DND-41 (cell line): ENCODE data around the gene KMT2B.

Experiments
- ATAC-seq: fragments of 200-7000 bp; cut with Tn5 transposase; 3 replicates; pipeline ENCODE4 v1.9.1; 2021; ENCODE audit warnings: low read depth; ENCODE audit not compliant: insufficient read depth
- DNase-seq: peaks from one replicate; pipeline ENCODE4 v3.0.0-alpha.2; 2020
- H2AFZ ChIP-seq: 2 replicates; pipeline ENCODE4 v1.6.0; 2012; ENCODE audit warnings: low read depth, low read length
- H3K27ac ChIP-seq: 2 replicates; pipeline ENCODE4 v1.5.1; 2012; ENCODE audit warnings: low read length, inconsistent platforms
- H3K27me3 ChIP-seq: fragments of 200-600 bp; sonication (generic); 2 replicates; pipeline ENCODE4 v1.6.0; 2012; ENCODE audit warnings: low read length, mild to moderate bottlenecking, inconsistent platforms; ENCODE audit not compliant: insufficient read depth, poor library complexity
- H3K36me3 ChIP-seq: 2 replicates; pipeline ENCODE4 v1.5.1; 2012; ENCODE audit warnings: low read length, inconsistent platforms; ENCODE audit not compliant: insufficient read depth
- H3K4me1 ChIP-seq: 2 replicates; pipeline ENCODE4 v1.5.1; 2012; ENCODE audit warnings: mild to moderate bottlenecking, low read length; ENCODE audit not compliant: insufficient read depth
- H3K4me2 ChIP-seq: 2 replicates; pipeline ENCODE4 v1.6.0; 2012; ENCODE audit warnings: mild to moderate bottlenecking, moderate library complexity, low read length, inconsistent platforms; ENCODE audit not compliant: insufficient read depth
- H3K4me3 ChIP-seq, 2 experiments: fragments of 200-600 bp in 1 of 2; shearing (Covaris generic) in 1 of 2; 2 replicates each; pipeline ENCODE4 v1.5.1; 2012 to 2016; ENCODE audit warnings: inconsistent platforms in 2 of 2, low read length in 2 of 2, mild to moderate bottlenecking in 2 of 2, low read depth in 1 of 2, moderate library complexity in 1 of 2
- H3K79me2 ChIP-seq: 2 replicates; pipeline ENCODE4 v1.6.0; 2012; ENCODE audit warnings: low read length, inconsistent platforms; ENCODE audit not compliant: insufficient read depth
- H3K9ac ChIP-seq: 2 replicates; pipeline ENCODE4 v1.6.0; 2012; ENCODE audit warnings: low read depth, mild to moderate bottlenecking, inconsistent platforms, low read length, moderate library complexity
- H3K9me3 ChIP-seq: 2 replicates; pipeline ENCODE4 v1.5.1; 2012; ENCODE audit warnings: low read length, moderate library complexity, mild to moderate bottlenecking, inconsistent platforms; ENCODE audit not compliant: insufficient read depth, severe bottlenecking
- H4K20me1 ChIP-seq: 2 replicates; pipeline ENCODE4 v1.6.0; 2012; ENCODE audit warnings: low read length; ENCODE audit not compliant: insufficient read depth
- EZH2 ChIP-seq: IDR thresholded peaks from 3 replicates; pipeline ENCODE4 v1.6.1; 2012; ENCODE audit warnings: borderline replicate concordance, low read depth, mild to moderate bottlenecking, moderate library complexity, low read length, inconsistent platforms; ENCODE audit not compliant: severe bottlenecking
- TF ChIP-seq, protein P1 (sequence below): IDR thresholded peaks from 2 replicates; pipeline ENCODE4 v1.5.1; 2012; ENCODE audit warnings: borderline replicate concordance, low read length, moderate library complexity, mild to moderate bottlenecking; ENCODE audit not compliant: poor library complexity, severe bottlenecking; ENCODE audit errors: extremely low read depth

The KMT2B gene

DNA sequence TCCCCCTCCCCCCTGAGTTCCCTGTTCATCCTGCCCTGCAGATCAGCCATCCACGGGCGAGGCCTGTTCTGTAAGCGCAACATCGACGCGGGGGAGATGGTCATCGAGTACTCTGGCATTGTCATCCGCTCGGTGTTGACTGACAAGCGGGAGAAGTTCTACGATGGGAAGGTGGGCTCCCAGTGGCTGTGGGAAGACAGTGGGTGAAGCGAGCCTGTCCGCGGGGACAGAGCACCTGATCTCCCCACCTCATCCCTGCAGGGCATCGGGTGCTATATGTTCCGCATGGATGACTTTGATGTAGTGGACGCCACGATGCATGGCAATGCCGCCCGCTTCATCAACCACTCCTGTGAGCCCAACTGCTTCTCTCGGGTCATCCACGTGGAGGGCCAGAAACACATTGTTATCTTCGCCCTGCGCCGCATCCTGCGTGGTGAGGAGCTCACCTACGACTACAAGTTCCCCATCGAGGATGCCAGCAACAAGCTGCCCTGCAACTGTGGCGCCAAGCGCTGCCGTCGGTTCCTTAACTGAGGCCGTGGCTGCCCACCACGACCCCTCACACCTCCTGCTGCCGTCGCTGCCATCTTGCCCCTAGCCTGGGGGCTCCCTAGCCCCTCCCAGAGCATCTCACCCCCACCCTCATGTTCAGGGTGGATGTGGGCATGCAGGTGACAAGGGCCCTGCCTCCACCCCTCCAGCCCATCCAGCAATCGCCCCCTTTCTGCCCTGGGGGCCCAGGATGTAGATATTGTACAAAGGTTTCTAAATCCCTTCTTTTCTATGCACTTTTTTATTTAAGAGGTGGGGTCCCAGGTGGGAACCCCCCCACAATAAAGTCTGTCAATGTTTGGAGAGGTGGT is 20.5 kb downstream of the KMT2B start:
- Histone ChIP-seq H2AFZ (no peak overlapping the region), H3K4me1 (peaks cover 36% of the 10 kb centered on the region), H3K79me2 (no peaks in the 10 kb centered on the region), H3K4me3 (no peak overlapping the region), H3K9ac (no peak overlapping the region), H4K20me1 (peaks cover 19% of the 10 kb centered on the region; the same call in 1 of the 2 replicates), H3K27ac (no peak overlapping the region), H3K4me2 (no peak overlapping the region), H3K36me3 (peaks cover 64% of the 10 kb centered on the region), H3K27me3 (no peaks in the 10 kb centered on the region), H3K9me3 (no peaks in the 10 kb centered on the region)
- no peak for TF ChIP-seq EZH2
- no peak for DNase-seq
- ATAC-seq = no peak

DNA sequence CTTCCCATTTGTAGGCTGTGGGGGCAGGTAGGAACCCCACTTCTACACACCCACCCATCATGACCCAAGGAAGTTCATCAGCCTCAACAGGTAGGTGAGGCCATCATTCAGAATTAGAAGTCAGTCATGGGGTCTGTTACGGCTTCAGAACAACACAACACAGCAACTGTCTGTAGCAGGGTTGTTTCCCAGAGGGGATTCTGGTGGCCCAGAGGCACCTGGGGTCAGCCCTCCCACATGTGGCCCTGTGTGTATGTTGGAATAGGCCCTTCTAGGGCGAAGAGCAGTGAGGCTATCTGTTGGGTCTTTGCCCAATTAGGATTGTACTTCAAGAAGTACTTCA is 21.1 kb downstream of the KMT2B start:
- Histone ChIP-seq H2AFZ (no peak overlapping the region), H3K4me1 (peaks cover 39% of the 10 kb centered on the region), H3K36me3 (peaks cover 60% of the 10 kb centered on the region), H3K27me3 (no peaks in the 10 kb centered on the region), H3K4me3 (no peak overlapping the region), H3K9ac (no peak overlapping the region), H3K27ac (no peak overlapping the region), H4K20me1 (peaks cover 13% of the 10 kb centered on the region; the same call in 1 of the 2 replicates), H3K9me3 (no peaks in the 10 kb centered on the region), H3K79me2 (0 out of 2 replicates have a peak, but pooled peaks cover 3% of the 10 kb centered on the region), H3K4me2 (no peak overlapping the region)
- no peak for ATAC-seq
- no peak for DNase-seq
- TF ChIP-seq, protein P1, sequence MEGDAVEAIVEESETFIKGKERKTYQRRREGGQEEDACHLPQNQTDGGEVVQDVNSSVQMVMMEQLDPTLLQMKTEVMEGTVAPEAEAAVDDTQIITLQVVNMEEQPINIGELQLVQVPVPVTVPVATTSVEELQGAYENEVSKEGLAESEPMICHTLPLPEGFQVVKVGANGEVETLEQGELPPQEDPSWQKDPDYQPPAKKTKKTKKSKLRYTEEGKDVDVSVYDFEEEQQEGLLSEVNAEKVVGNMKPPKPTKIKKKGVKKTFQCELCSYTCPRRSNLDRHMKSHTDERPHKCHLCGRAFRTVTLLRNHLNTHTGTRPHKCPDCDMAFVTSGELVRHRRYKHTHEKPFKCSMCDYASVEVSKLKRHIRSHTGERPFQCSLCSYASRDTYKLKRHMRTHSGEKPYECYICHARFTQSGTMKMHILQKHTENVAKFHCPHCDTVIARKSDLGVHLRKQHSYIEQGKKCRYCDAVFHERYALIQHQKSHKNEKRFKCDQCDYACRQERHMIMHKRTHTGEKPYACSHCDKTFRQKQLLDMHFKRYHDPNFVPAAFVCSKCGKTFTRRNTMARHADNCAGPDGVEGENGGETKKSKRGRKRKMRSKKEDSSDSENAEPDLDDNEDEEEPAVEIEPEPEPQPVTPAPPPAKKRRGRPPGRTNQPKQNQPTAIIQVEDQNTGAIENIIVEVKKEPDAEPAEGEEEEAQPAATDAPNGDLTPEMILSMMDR = no peak
- TF ChIP-seq EZH2 = no peak

DNA sequence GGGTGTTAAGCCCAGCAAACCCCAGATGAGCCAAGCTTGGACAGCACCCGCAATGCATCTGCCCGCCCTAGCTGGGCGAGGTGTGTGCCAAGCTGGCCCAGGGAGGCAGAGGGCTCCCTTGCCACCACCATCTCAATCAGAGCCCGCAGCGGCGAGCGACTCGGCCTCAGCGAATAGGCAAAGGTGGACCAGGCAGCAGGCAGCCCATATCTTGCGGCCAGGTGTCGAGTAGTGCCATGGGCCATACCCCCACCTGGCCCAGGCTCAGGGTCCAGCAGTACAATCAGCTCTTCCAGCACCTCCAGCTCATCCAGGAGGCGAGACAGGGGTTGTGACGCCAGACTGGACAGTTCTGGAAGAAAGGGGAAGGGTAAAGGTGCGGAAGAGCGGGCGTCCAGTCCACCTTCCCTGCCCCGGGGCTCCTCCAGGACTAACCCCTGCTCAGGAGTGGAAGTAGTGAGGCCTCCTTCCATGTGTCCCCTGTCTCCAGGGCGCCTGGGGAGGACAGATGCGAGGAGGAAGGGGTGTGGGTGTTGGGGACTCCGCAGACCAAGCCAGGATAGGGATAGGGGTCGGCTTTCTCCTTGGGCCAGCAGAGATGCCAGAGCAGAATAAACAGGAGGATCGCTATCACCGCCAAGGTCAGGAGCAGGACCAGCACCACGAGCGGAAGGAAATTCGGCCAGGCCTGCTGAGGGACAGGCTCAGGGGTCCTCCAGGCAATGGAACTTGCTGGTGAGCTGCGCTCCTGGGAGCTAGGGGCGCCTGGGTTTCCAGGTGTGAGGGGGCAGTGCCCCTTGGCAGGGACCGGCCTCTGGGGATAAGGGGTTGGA is 21.7 kb downstream of the KMT2B start:
- Histone ChIP-seq H3K27me3 (no peaks in the 10 kb centered on the region), H4K20me1 (0 out of 2 replicates have a peak, but pooled peaks cover 6% of the 10 kb centered on the region), H3K36me3 (peaks cover 57% of the 10 kb centered on the region), H2AFZ (no peak overlapping the region), H3K9ac (peak overlapping the region; percentile 68), H3K79me2 (peaks cover 9% of the 10 kb centered on the region; the same call in 1 of the 2 replicates), H3K9me3 (no peaks in the 10 kb centered on the region), H3K4me3 (peak overlapping the region; percentile 77 to 88; a peak in 3 of 4 replicates), H3K27ac (peak overlapping the region; percentile 64), H3K4me1 (peaks cover 46% of the 10 kb centered on the region), H3K4me2 (peak overlapping the region; percentile 99)
- DNase-seq (no peak), ATAC-seq (no peak)
- TF ChIP-seq, protein P1 = no peak
- no peak for TF ChIP-seq EZH2
